GM12875 (cell line): ENCODE measurements around the gene PMFBP1.

ENCODE experiments used
- H3K4me3 ChIP-seq: one replicate; pipeline ENCODE4 v1.5.1; 2011; ENCODE audit warnings: low read depth, low read length, control low read depth
- CTCF ChIP-seq: IDR thresholded peaks from 2 replicates; pipeline ENCODE4 v1.5.1; 2011; ENCODE audit warnings: low read depth, mild to moderate bottlenecking, control low read depth, inconsistent platforms, low read length, moderate library complexity, borderline replicate concordance; ENCODE audit not compliant: insufficient read depth

PMFBP1 gene

DNA sequence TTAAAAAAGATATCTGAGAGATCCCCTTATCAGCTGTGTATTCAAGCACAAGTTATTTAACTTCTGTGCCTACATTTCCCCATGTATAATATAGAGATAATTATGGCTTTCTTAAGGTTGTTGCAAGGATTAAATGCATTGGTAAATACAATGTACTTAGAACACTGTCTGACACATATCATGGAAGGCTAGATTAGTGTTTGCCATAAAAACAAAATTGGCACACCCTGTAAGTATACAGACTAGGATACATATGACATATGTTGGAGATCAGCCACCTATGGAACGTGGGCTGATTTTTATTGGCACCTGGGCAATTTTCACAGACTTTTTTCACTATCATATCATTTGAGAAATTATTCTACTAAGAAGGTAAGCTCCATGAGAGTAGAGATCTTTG, 2.2 kb downstream of the PMFBP1 start:
- H3K4me3 ChIP-seq: no peak overlapping the region
- no peak for TF ChIP-seq CTCF

- no peak overlapping the region for H3K4me3 ChIP-seq
- no peak for TF ChIP-seq CTCF
Measured at GRCh38 chr16:72168365-72168764, 3.6 kb downstream of the PMFBP1 start.

GRCh38 chr16:72166954-72167561, 4.9 kb downstream of the PMFBP1 start:
- H3K4me3 ChIP-seq: no peak overlapping the region
- no peak for TF ChIP-seq CTCF

- no peak overlapping the region for H3K4me3 ChIP-seq
- TF ChIP-seq CTCF: no peak
Measured at GRCh38 chr16:72166151-72166550, 5.8 kb downstream of the PMFBP1 start.

DNA sequence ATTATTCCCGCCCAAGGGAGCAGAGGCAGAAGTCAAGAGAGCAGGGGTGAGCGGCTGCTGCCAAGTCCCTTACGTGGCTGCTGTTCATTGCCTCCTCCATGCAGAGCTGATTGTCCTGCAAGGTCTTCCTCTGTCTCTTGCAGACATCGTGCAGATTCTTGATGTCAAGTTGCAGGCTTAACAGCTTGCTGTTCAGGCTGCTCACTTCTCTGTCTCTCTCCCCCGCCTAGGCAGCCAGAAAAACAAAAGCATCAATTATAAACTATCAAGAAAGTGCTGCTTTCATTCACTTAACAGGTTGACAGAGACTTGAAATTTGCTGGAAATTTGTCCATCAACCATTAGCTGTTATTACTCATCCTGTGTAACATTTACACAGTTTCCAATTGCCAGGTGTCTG, 7.3 kb downstream of the PMFBP1 start:
- TF ChIP-seq CTCF: no peak
- H3K4me3 ChIP-seq: no peak overlapping the region

GRCh38 chr16:72162105-72162692, 9.8 kb downstream of the PMFBP1 start:
- TF ChIP-seq CTCF: no peak
- no peak overlapping the region for H3K4me3 ChIP-seq

GRCh38 chr16:72159801-72160200, 12.2 kb downstream of the PMFBP1 start:
- H3K4me3 ChIP-seq: no peak overlapping the region
- no peak for TF ChIP-seq CTCF
